HepG2 (cell line): Measurements from ENCODE around the gene RXFP1. TPM values are rescaled to one million over a fixed set of nuclear protein-coding genes. Genes with fewer than 3 reads are reported as not detected.

Experiments
- ATF6 ChIP-seq: sonication (generic); formaldehyde crosslinking; conservative IDR thresholded peaks from 2 replicates; pipeline ENCODE4 v1.4.0; 2020; ENCODE audit warnings: missing genetic modification reagents
- CC2D1A ChIP-seq: sonication (generic); formaldehyde crosslinking; IDR thresholded peaks from 2 replicates; pipeline ENCODE4 v1.8.1; 2023; ENCODE audit warnings: mild to moderate bottlenecking, missing genetic modification reagents
- CERS6 ChIP-seq: sonication (generic); formaldehyde crosslinking; IDR thresholded peaks from 2 replicates; pipeline ENCODE4 v1.5.0; 2020; ENCODE audit warnings: missing genetic modification reagents
- CSRNP1 ChIP-seq: sonication (generic); formaldehyde crosslinking; IDR thresholded peaks from 2 replicates; pipeline ENCODE4 v1.8.1; 2023; ENCODE audit warnings: mild to moderate bottlenecking, missing genetic modification reagents
- CTCF ChIP-seq: sonication (generic); formaldehyde crosslinking; IDR thresholded peaks from 2 replicates; pipeline ENCODE4 v1.5.0; 2020; ENCODE audit warnings: mild to moderate bottlenecking, missing genetic modification reagents, moderate library complexity
- ELF1 ChIP-seq: sonication (generic); formaldehyde crosslinking; IDR thresholded peaks from 2 replicates; pipeline ENCODE4 v1.4.0; 2020; ENCODE audit warnings: missing genetic modification reagents
- HNRNPL ChIP-seq: fragments of 200-400 bp; formaldehyde crosslinking; IDR thresholded peaks from 2 replicates; pipeline ENCODE4 v1.6.1; 2017; ENCODE audit warnings: mild to moderate bottlenecking, low read depth, low read length
- JUN ChIP-seq: sonication (generic); formaldehyde crosslinking; IDR thresholded peaks from 2 replicates; pipeline ENCODE4 v1.4.0; 2020; ENCODE audit warnings: mild to moderate bottlenecking, missing genetic modification reagents
- KAT7 ChIP-seq: IDR thresholded peaks from 2 replicates; pipeline ENCODE4 v1.6.1; 2018; ENCODE audit warnings: borderline replicate concordance, missing compliant biosample characterization
- RXRA ChIP-seq: sonication (generic); formaldehyde crosslinking; IDR thresholded peaks from 2 replicates; pipeline ENCODE4 v1.5.1; 2020; ENCODE audit warnings: missing genetic modification reagents
- STAG1 ChIP-seq: sonication (generic); formaldehyde crosslinking; IDR thresholded peaks from 2 replicates; pipeline ENCODE4 v1.4.0; 2020; ENCODE audit warnings: missing genetic modification reagents
- ZBTB42 ChIP-seq: sonication (generic); formaldehyde crosslinking; IDR thresholded peaks from 2 replicates; pipeline ENCODE4 v1.5.0; 2020; ENCODE audit warnings: mild to moderate bottlenecking, missing genetic modification reagents
- ZNF10 ChIP-seq: sonication (generic); formaldehyde crosslinking; IDR thresholded peaks from 2 replicates; pipeline ENCODE4 v1.4.0; 2020; ENCODE audit warnings: mild to moderate bottlenecking, low read depth, missing genetic modification reagents, borderline replicate concordance
- ZNF7 ChIP-seq: IDR thresholded peaks from 2 replicates; pipeline ENCODE4 v1.6.1; 2016; ENCODE audit warnings: missing biosample characterization, missing genetic modification reagents
- polyA plus RNA-seq, 8 experiments: library from polyadenylated mRNA; depleted of rRNA in 3 of 8; stranded (reverse) in 7 of 8; unstranded in 1 of 8; fragments of >200 nt; fragmentation: Illumina TruSeq in 4 of 8; extraction: Trizol in 4 of 8; gene quantifications; 2 replicates each; pipeline versions ENCODE4 v1.2.1 to v1.2.3, GENCODE V29; 2011 to 2016; ENCODE audit warnings: low read depth in 4 of 8, missing spikeins in 1 of 8, mixed read lengths in 1 of 8; ENCODE audit not compliant: insufficient read depth in 1 of 8
- total RNA-seq, 5 experiments: library from RNA; depleted of rRNA; stranded (reverse); fragments of >200 nt; fragmentation: Illumina TruSeq; extraction: Trizol; gene quantifications; 2 replicates each; pipeline ENCODE4 v1.2.3, GENCODE V29; 2016; ENCODE audit warnings: low read depth in 1 of 5

The RXFP1 gene
- total and polyA plus RNA-seq, 2 of the 13 experiments (the other 11 are each of a cell fraction or from before 2014, with no cell fraction given): not detected

GRCh38 chr4:158667651-158668198 is 146.0 kb downstream of the RXFP1 start (continued):
- TF ChIP-seq ATF6 (no peak), JUN (CRISPR knock-in tag) (no peak), CTCF (CRISPR knock-in tag) (peak; percentile 49), CSRNP1 (CRISPR knock-in tag) (no peak), CC2D1A (CRISPR knock-in tag) (no peak), STAG1 (CRISPR knock-in tag) (peak; percentile 38), CERS6 (CRISPR knock-in tag) (no peak), ZBTB42 (CRISPR knock-in tag) (no peak), ZNF7 (peak; percentile 99), HNRNPL (no peak), RXRA (CRISPR knock-in tag) (no peak), ZNF10 (no peak), ELF1 (no peak), KAT7 (no peak)
